ENCODE data around the gene C11orf58.

The C11orf58 gene

GRCh38 chr11:16769386-16769785 lies 30.9 kb downstream of the C11orf58 start:
- no peak for DNase-seq

- DNase-seq: no peak
Observed at GRCh38 chr11:16770016-16770415, 31.6 kb downstream of the C11orf58 start.

GRCh38 chr11:16771350-16772140 lies 33.1 kb downstream of the C11orf58 start:
- DNase-seq: no peak

- no peak for DNase-seq
Observed at GRCh38 chr11:16772141-16772512, 33.7 kb downstream of the C11orf58 start.

- no peak for DNase-seq
Observed at GRCh38 chr11:16773981-16774935, 35.8 kb downstream of the C11orf58 start.

GRCh38 chr11:16774936-16775613 lies 36.6 kb downstream of the C11orf58 start:
- no peak for DNase-seq

GRCh38 chr11:16775614-16776283 lies 37.3 kb downstream of the C11orf58 start:
- DNase-seq: no peak

GRCh38 chr11:16776711-16777612 lies 38.5 kb downstream of the C11orf58 start:
- DNase-seq: no peak

GRCh38 chr11:16777613-16777975 lies 39.1 kb downstream of the C11orf58 start:
- DNase-seq: no peak

- DNase-seq: no peak
Observed at GRCh38 chr11:16778286-16778685, 39.8 kb downstream of the C11orf58 start.

GRCh38 chr11:16778876-16779275 lies 40.4 kb downstream of the C11orf58 start:
- no peak for DNase-seq

- no peak for DNase-seq
Observed at GRCh38 chr11:16779436-16779835, 41.0 kb downstream of the C11orf58 start.

- no peak for DNase-seq
Observed at GRCh38 chr11:16780146-16780545, 41.7 kb downstream of the C11orf58 start.

GRCh38 chr11:16780698-16781550 lies 42.5 kb downstream of the C11orf58 start:
- no peak for DNase-seq

- no peak for DNase-seq
Observed at GRCh38 chr11:16781936-16782919, 43.8 kb downstream of the C11orf58 start.

GRCh38 chr11:16783321-16783801 lies 44.9 kb downstream of the C11orf58 start:
- DNase-seq: no peak

- DNase-seq: no peak
Observed at GRCh38 chr11:16784097-16784496, 45.6 kb downstream of the C11orf58 start.

GRCh38 chr11:16784666-16785065 lies 46.2 kb downstream of the C11orf58 start:
- DNase-seq: no peak

- DNase-seq: peak; percentile 58 to 64
Observed at GRCh38 chr11:16785520-16786128, 47.2 kb downstream of the C11orf58 start.
